Astrocyte (in vitro differentiated cells and primary cell): ENCODE results near the gene NSD1. TPM values are rescaled to one million over a fixed set of nuclear protein-coding genes. Genes with fewer than 3 reads are reported as not detected.

Source experiments
- DNase-seq: peaks from one replicate; pipeline ENCODE4 v3.0.0-alpha.2; 2010; ENCODE audit warnings: low read depth
- FAIRE-seq: peaks from 2 replicates; lab custom pipeline; 2011; peaks lifted over from hg19 to GRCh38; lab: Jason Lieb, UNC
- H2AFZ ChIP-seq: 2 replicates; pipeline ENCODE4 v1.6.0; 2012; ENCODE audit warnings: low read depth, low read length, inconsistent platforms
- H3K27ac ChIP-seq: 2 replicates; pipeline ENCODE4 v1.5.1; 2011; ENCODE audit warnings: low read depth, low read length, inconsistent platforms
- H3K27me3 ChIP-seq: 2 replicates; pipeline ENCODE4 v1.6.0; 2011; ENCODE audit warnings: low read length, inconsistent platforms; ENCODE audit not compliant: insufficient read depth
- H3K36me3 ChIP-seq: 2 replicates; pipeline ENCODE4 v1.5.1; 2011; ENCODE audit warnings: low read length, inconsistent platforms; ENCODE audit not compliant: insufficient read depth
- H3K4me1 ChIP-seq: 2 replicates; pipeline ENCODE4 v1.5.1; 2011; ENCODE audit warnings: low read length, inconsistent platforms; ENCODE audit not compliant: insufficient read depth
- H3K4me2 ChIP-seq: 2 replicates; pipeline ENCODE4 v1.6.0; 2012; ENCODE audit warnings: low read length, inconsistent platforms
- H3K4me3 ChIP-seq: 2 replicates; pipeline ENCODE4 v1.5.1; 2011; ENCODE audit warnings: low read depth, mild to moderate bottlenecking, low read length, inconsistent platforms; ENCODE audit not compliant: insufficient read depth
- H3K79me2 ChIP-seq: 2 replicates; pipeline ENCODE4 v1.6.0; 2012; ENCODE audit warnings: mild to moderate bottlenecking, low read length, inconsistent platforms; ENCODE audit not compliant: insufficient read depth
- H3K9ac ChIP-seq: 2 replicates; pipeline ENCODE4 v1.6.0; 2012; ENCODE audit warnings: mild to moderate bottlenecking, low read length, inconsistent platforms
- H3K9me3 ChIP-seq: 2 replicates; pipeline ENCODE4 v1.5.1; 2012; ENCODE audit warnings: low read depth, mild to moderate bottlenecking, low read length, inconsistent platforms; ENCODE audit not compliant: insufficient read depth
- H4K20me1 ChIP-seq: 2 replicates; pipeline ENCODE4 v1.6.0; 2012; ENCODE audit warnings: low read length, inconsistent platforms; ENCODE audit not compliant: insufficient read depth
- H3K27ac Mint-ChIP-seq: one replicate; pipeline ENCODE4 v1.8.0; 2021; ENCODE audit warnings: mild to moderate bottlenecking, mixed read lengths; ENCODE audit not compliant: unreplicated experiment
- H3K27me3 Mint-ChIP-seq: one replicate; pipeline ENCODE4 v1.8.0; 2021; ENCODE audit warnings: low read depth, mixed read lengths; ENCODE audit not compliant: unreplicated experiment
- H3K36me3 Mint-ChIP-seq: one replicate; pipeline ENCODE4 v1.8.0; 2021; ENCODE audit warnings: low read depth, mixed read lengths; ENCODE audit not compliant: unreplicated experiment
- H3K4me1 Mint-ChIP-seq: one replicate; pipeline ENCODE4 v1.8.0; 2021; ENCODE audit warnings: low read depth, mixed read lengths; ENCODE audit not compliant: unreplicated experiment
- H3K4me3 Mint-ChIP-seq: one replicate; pipeline ENCODE4 v1.8.0; 2021; ENCODE audit warnings: mild to moderate bottlenecking, moderate library complexity, mixed read lengths; ENCODE audit not compliant: unreplicated experiment
- H3K9me3 Mint-ChIP-seq: one replicate; pipeline ENCODE4 v1.8.0; 2021; ENCODE audit warnings: mild to moderate bottlenecking, mixed read lengths; ENCODE audit not compliant: unreplicated experiment
- EZH2 ChIP-seq: IDR thresholded peaks from 2 replicates; pipeline ENCODE4 v1.6.1; 2012; ENCODE audit warnings: mild to moderate bottlenecking, low read length, inconsistent platforms; ENCODE audit not compliant: insufficient read depth
- total RNA-seq: library from RNA; stranded (reverse); gene quantifications from 2 replicates; pipeline ENCODE4 v1.2.1, GENCODE V29; 2021
- TF ChIP-seq, protein P1 (sequence below): IDR thresholded peaks from 2 replicates; pipeline ENCODE4 v1.5.1; 2011; ENCODE audit warnings: low read depth, mild to moderate bottlenecking, inconsistent platforms, low read length, moderate library complexity; ENCODE audit not compliant: insufficient read depth

NSD1 gene
- total RNA-seq, 1 donor from 2014 or later: 71.9 TPM

DNA sequence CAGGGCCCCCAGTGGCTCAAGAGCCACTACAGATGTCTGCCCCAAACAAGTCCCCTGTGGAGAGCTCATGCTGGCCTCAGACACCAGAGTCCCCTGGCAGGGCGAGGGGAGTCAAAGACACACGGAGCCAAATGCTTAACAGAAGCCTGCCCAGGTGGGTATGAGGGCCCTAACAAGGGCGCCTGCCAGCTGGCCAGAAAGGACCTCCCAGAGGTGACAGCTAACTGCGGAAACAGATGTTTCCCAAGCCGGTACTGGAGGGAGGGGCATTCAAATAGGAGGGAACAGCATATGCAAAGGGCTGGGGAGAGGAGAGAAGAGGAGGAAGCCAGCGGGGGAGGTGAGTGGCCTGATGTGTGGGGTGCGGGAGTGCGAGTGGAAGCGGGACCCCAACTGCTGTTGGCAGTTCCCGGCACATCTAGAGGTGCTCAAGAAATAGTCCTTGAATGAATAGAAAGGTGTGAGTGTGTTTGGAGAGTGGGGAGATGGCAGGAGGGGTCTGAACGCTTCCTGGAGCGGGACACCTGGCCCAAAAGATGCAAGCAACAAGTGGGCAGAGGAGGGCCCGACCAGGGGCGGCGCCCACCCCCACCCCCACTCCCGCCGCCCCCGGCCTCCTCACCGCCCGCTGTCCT, 177.3 kb downstream of the NSD1 start:
- Histone ChIP-seq H2AFZ (no peak overlapping the region), H3K4me2 (peak overlapping the region; percentile 97), H3K27ac (no peak overlapping the region), H3K9ac (peak overlapping the region; percentile 78), H3K36me3 (peaks cover 10% of the 10 kb centered on the region), H3K79me2 (peaks cover 26% of the 10 kb centered on the region), H3K4me1 (peaks cover 19% of the 10 kb centered on the region), H3K27me3 (no peaks in the 10 kb centered on the region), H3K4me3 (peak overlapping the region; percentile 70), H3K9me3 (no peaks in the 10 kb centered on the region), H4K20me1 (peaks cover 38% of the 10 kb centered on the region)
- TF ChIP-seq EZH2: no peak
- H3K36me3 Mint-ChIP-seq: peaks cover 12% of the 10 kb centered on the region
- H3K9me3 Mint-ChIP-seq: no peaks in the 10 kb centered on the region
- peak overlapping the region; percentile 80 for H3K4me3 Mint-ChIP-seq
- H3K27ac Mint-ChIP-seq: peak overlapping the region; percentile 81
- H3K27me3 Mint-ChIP-seq: no peaks in the 10 kb centered on the region
- DNase-seq (no peak), FAIRE-seq (no peak)
- H3K4me1 Mint-ChIP-seq: peaks cover 8% of the 10 kb centered on the region

DNA sequence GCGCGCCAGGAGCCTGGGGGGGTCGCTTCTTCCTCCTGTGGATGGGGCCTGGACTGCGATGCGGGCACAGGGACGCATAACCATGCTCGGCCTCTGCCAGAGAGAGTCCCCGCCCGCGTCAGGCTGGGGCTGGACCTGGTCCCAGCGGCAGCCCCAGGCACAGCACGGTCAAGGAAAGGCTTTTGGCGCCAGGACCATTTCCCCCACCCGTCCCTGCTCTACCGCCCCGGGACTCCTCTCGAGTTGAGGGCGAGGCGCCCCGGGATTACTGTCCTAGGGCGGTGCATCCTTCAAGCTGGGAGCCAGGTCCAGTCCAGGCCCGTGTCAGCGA, 177.8 kb downstream of the NSD1 start:
- H3K36me3 ChIP-seq: peaks cover 7% of the 10 kb centered on the region
- DNase-seq: no peak
- Mint-ChIP-seq H3K4me3 (peak overlapping the region; percentile 79), H3K4me1 (peaks cover 4% of the 10 kb centered on the region), H3K36me3 (peaks cover 7% of the 10 kb centered on the region), H3K9me3 (no peaks in the 10 kb centered on the region), H3K27me3 (no peaks in the 10 kb centered on the region), H3K27ac (no peak overlapping the region)
- peak overlapping the region; percentile 97 for H3K4me2 ChIP-seq
- no peaks in the 10 kb centered on the region for H3K27me3 ChIP-seq
- FAIRE-seq: no peak
- H3K27ac ChIP-seq: peak overlapping the region; percentile 81
- peak overlapping the region; percentile 70 for H3K4me3 ChIP-seq
- H4K20me1 ChIP-seq: peaks cover 37% of the 10 kb centered on the region
- peaks cover 23% of the 10 kb centered on the region for H3K79me2 ChIP-seq
- H3K9me3 ChIP-seq: no peaks in the 10 kb centered on the region
- peak overlapping the region; percentile 78 for H3K9ac ChIP-seq
- H2AFZ ChIP-seq: peak overlapping the region; percentile 50
- TF ChIP-seq EZH2: no peak
- TF ChIP-seq, protein P1, sequence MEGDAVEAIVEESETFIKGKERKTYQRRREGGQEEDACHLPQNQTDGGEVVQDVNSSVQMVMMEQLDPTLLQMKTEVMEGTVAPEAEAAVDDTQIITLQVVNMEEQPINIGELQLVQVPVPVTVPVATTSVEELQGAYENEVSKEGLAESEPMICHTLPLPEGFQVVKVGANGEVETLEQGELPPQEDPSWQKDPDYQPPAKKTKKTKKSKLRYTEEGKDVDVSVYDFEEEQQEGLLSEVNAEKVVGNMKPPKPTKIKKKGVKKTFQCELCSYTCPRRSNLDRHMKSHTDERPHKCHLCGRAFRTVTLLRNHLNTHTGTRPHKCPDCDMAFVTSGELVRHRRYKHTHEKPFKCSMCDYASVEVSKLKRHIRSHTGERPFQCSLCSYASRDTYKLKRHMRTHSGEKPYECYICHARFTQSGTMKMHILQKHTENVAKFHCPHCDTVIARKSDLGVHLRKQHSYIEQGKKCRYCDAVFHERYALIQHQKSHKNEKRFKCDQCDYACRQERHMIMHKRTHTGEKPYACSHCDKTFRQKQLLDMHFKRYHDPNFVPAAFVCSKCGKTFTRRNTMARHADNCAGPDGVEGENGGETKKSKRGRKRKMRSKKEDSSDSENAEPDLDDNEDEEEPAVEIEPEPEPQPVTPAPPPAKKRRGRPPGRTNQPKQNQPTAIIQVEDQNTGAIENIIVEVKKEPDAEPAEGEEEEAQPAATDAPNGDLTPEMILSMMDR: no peak
- peaks cover 19% of the 10 kb centered on the region for H3K4me1 ChIP-seq

DNA sequence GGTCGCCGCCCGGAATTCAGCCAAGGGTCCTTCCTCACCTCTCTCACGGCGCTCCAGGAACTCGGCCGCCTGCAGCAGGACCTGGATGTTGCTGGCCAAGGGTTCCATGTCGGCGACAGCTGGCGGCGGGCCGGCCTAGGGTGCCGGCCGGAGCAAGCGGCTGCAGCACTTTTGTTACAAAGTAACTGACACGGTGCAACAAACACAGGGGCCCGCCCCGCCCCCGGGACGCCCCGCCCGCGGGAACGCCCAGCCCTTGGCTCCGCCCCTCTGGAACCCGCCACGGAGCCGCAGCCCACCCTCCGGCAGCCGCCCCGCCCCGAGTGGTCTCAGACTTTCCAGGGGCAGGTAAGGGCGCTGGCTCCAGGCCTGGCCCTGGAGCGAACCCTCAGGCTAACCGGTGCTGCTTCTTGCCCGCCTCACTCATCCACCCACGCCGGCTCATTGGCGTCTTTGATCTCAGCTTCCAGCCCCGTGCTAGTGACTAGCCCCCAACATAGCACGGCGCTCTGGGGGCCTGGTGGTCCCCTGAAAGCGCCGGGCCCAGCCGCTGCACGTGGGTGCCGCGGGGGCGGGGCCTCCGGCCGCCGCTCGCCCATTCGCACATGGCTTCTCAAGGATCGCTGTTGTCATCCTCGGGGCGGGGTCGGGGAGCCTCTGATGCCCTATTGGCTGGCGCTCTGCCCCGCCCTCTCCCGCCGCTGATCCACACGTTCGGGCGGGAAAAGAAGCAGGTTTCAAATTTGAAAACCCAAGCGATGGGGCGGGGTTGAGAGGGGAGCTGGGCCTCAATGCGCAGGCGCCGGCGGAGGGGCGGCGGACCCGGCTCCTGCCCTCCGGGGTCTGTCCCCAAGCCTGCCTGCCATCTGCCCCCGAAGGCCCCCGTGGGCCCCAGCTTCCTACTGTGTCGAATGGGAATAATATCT, 178.4 kb downstream of the NSD1 start, which contains the start of gene MXD3:
Gene MXD3, minus strand, starts transcription at position 176 of the 926 bp plus-strand sequence. Its CDS starts 68 bp downstream, at position 108.
- Mint-ChIP-seq H3K4me1 (peaks cover 4% of the 10 kb centered on the region), H3K27me3 (no peaks in the 10 kb centered on the region), H3K9me3 (no peaks in the 10 kb centered on the region), H3K27ac (peak within 1 kb of the TSS; percentile 81), H3K4me3 (peak within 1 kb of the TSS; percentile 80), H3K36me3 (peaks cover under 1% of the 10 kb centered on the region)
- FAIRE-seq (no peak), DNase-seq (peak; percentile 74)
- Histone ChIP-seq H3K4me2 (peak within 1 kb of the TSS; percentile 97), H3K27me3 (no peaks in the 10 kb centered on the region), H2AFZ (peak within 1 kb of the TSS; percentile 64), H3K36me3 (peaks cover 1% of the 10 kb centered on the region), H3K79me2 (peaks cover 18% of the 10 kb centered on the region), H3K9ac (peak within 1 kb of the TSS; percentile 78), H3K9me3 (no peaks in the 10 kb centered on the region), H4K20me1 (peaks cover 33% of the 10 kb centered on the region), H3K4me1 (peaks cover 19% of the 10 kb centered on the region), H3K4me3 (peak within 1 kb of the TSS; percentile 70), H3K27ac (peak within 1 kb of the TSS; percentile 81)
- TF ChIP-seq, protein P1: no peak
- no peak for TF ChIP-seq EZH2
